Prostate gland (tissue), 2 donors: Measurements from ENCODE around the gene TP53BP1. TPM values are rescaled to one million over a fixed set of nuclear protein-coding genes. Genes with fewer than 3 reads are reported as not detected.

Source experiments
- DNase-seq: peaks from one replicate; pipeline ENCODE4 v3.0.0-alpha.2; 2019; ENCODE audit warnings: low spot score
- H3K27ac ChIP-seq, 2 donors: fragments of 200-600 bp; sonication (generic); 2 replicates each; pipeline ENCODE4 v1.5.1; 2017 to 2019
- H3K27me3 ChIP-seq: fragments of 200-600 bp; sonication (generic); replicated peaks from 2 replicates; pipeline ENCODE4 v1.5.1; 2019; ENCODE audit not compliant: insufficient read depth
- H3K36me3 ChIP-seq, 2 donors: fragments of 200-600 bp; sonication (generic); 1 replicate in 1 of 2; 2 replicates in 1 of 2; pipeline versions ENCODE4 v1.5.1 to v1.8.1; 2017 to 2019
- H3K4me1 ChIP-seq: fragments of 200-600 bp; sonication (generic); replicated peaks from 2 replicates; pipeline ENCODE4 v1.5.1; 2019
- H3K4me3 ChIP-seq, 2 donors: fragments of 200-600 bp; sonication (generic); 2 replicates each; pipeline ENCODE4 v1.5.1; 2017 to 2019
- H3K9me3 ChIP-seq: fragments of 200-600 bp; sonication (generic); 2 replicates; pipeline ENCODE4 v1.5.1; 2017
- CTCF ChIP-seq, 4 experiments: fragments of 200-600 bp in 2 of 4; fragments of 450-650 bp in 2 of 4; sonication (generic) in 2 of 4; IDR thresholded peaks; 1 replicate in 3 of 4; 2 replicates in 1 of 4; pipeline ENCODE4 v1.5.1; 2016 to 2019; ENCODE audit warnings: antibody characterized with exemption in 4 of 4, mild to moderate bottlenecking in 2 of 4, moderate library complexity in 2 of 4
- POLR2A ChIP-seq: fragments of 450-650 bp; IDR thresholded peaks from one replicate; pipeline ENCODE4 v1.6.1; 2016; ENCODE audit warnings: antibody characterized with exemption, mild to moderate bottlenecking
- POLR2AphosphoS5 ChIP-seq: sonication (generic); formaldehyde crosslinking; IDR thresholded peaks from one replicate; pipeline ENCODE4 v1.6.1; 2017; ENCODE audit warnings: antibody characterized with exemption
- WGBS: methylation state at CpG from one replicate; pipeline ENCODE4 v1.1.5; 2018; 5-methylcytosine and 5-hydroxymethylcytosine counted together
- intact Hi-C: fragments of 100-400 bp; cut with DNase I; formaldehyde crosslinking; loops from one replicate; pipeline ENCODE4 v1.14.2; 2022
- total RNA-seq, 2 donors: library from RNA; depleted of rRNA; stranded (reverse); fragments of >200 nt; gene quantifications; one replicate each; pipeline ENCODE4 v1.1.0, GENCODE V29; 2016

TP53BP1 gene
- total RNA-seq, 2 donors from 2014 or later, result 36.3 to 73.6 TPM

- TF ChIP-seq POLR2AphosphoS5 (no peak), CTCF (IDR thresholded peaks at IDR 0.05) (no peak), POLR2A (no peak)
- H3K27me3 ChIP-seq, result no peaks in the 10 kb centered on the region
- DNase-seq, result no peak
- no peaks in the 10 kb centered on the region for H3K4me1 ChIP-seq
- no peaks in the 10 kb centered on the region for H3K9me3 ChIP-seq
- 81% methylated on average over 12 of the region's 12 CpGs for WGBS
- no peak overlapping the region for H3K27ac ChIP-seq
- no peaks in the 10 kb centered on the region for H3K36me3 ChIP-seq
- intact Hi-C loops, result no loop called here
- H3K4me3 ChIP-seq, result no peak overlapping the region
Measured at GRCh38 chr15:43527802-43528541, 35.0 kb upstream of the TP53BP1 start.

GRCh38 chr15:43527016-43527801 lies 34.3 kb upstream of the TP53BP1 start:
- H3K4me1 ChIP-seq, result no peaks in the 10 kb centered on the region
- H3K4me3 ChIP-seq, result no peak overlapping the region
- H3K36me3 ChIP-seq, result no peaks in the 10 kb centered on the region
- no peak for TF ChIP-seq POLR2AphosphoS5
- no peaks in the 10 kb centered on the region for H3K27me3 ChIP-seq
- no peak overlapping the region for H3K27ac ChIP-seq
- no peak for DNase-seq
- WGBS, result 85% methylated on average over 9 of the region's 9 CpGs
- no peaks in the 10 kb centered on the region for H3K9me3 ChIP-seq
- intact Hi-C loops, result no loop called here

GRCh38 chr15:43526261-43526930 lies 33.4 kb upstream of the TP53BP1 start:
- Histone ChIP-seq H3K9me3 (no peaks in the 10 kb centered on the region), H3K27ac (no peak overlapping the region), H3K36me3 (no peaks in the 10 kb centered on the region), H3K4me1 (no peaks in the 10 kb centered on the region), H3K4me3 (no peak overlapping the region), H3K27me3 (no peaks in the 10 kb centered on the region)
- WGBS, result 87% methylated on average over 11 of the region's 11 CpGs
- no peak for DNase-seq
- TF ChIP-seq POLR2A (no peak), CTCF (IDR thresholded peaks at IDR 0.05) (no peak), POLR2AphosphoS5 (no peak)
- intact Hi-C loops, result no loop called here

- TF ChIP-seq POLR2A (no peak), POLR2AphosphoS5 (no peak), CTCF (IDR thresholded peaks at IDR 0.05) (no peak)
- no peak for DNase-seq
Measured at GRCh38 chr15:43525131-43525530, 32.2 kb upstream of the TP53BP1 start.

GRCh38 chr15:43524254-43524845 lies 31.4 kb upstream of the TP53BP1 start:
- Histone ChIP-seq H3K27me3 (no peaks in the 10 kb centered on the region), H3K9me3 (no peaks in the 10 kb centered on the region), H3K4me3 (no peak overlapping the region), H3K27ac (no peak overlapping the region), H3K4me1 (no peaks in the 10 kb centered on the region), H3K36me3 (no peaks in the 10 kb centered on the region)
- no peak for DNase-seq
- TF ChIP-seq POLR2A (no peak), POLR2AphosphoS5 (no peak), CTCF (IDR thresholded peaks at IDR 0.05) (no peak)
- intact Hi-C loops, result no loop called here
- WGBS, result 91% methylated on average over 4 of the region's 4 CpGs

More at GRCh38 chr15:43525131-43525530, 32.2 kb upstream of the TP53BP1 start:
- Histone ChIP-seq H3K4me3 (no peak overlapping the region), H3K4me1 (no peaks in the 10 kb centered on the region), H3K36me3 (no peaks in the 10 kb centered on the region), H3K9me3 (no peaks in the 10 kb centered on the region), H3K27ac (no peak overlapping the region), H3K27me3 (no peaks in the 10 kb centered on the region)
- intact Hi-C loops, result no loop called here
- WGBS, result 85% methylated on average over 4 of the region's 4 CpGs
